HS-27A (cell line): Measurements from ENCODE around the gene CRP.
"Not testable (repeated sequence)": the region's sequence is repeated elsewhere in the genome, so short reads cannot be mapped to it uniquely, and the experiment has no call there.

ENCODE experiments used
- DNase-seq: peaks from one replicate; pipeline ENCODE4 v3.0.0-alpha.2; 2012; ENCODE audit warnings: low read depth, missing footprints

CRP gene

GRCh38 chr1:159714529-159714928 is at the start of gene CRP:
CRP (minus strand) TSS chr1:159714589; CDS start chr1:159714485, 104 bp downstream.
- DNase-seq = no peak

GRCh38 chr1:159763686-159764085 is 49.3 kb upstream of the CRP start:
- no peak for DNase-seq

GRCh38 chr1:159756397-159756796 is 42.0 kb upstream of the CRP start:
- no peak for DNase-seq

- no peak for DNase-seq
Measured at GRCh38 chr1:159755451-159756007, 41.1 kb upstream of the CRP start.

GRCh38 chr1:159753386-159753785 is 39.0 kb upstream of the CRP start:
- no peak for DNase-seq

GRCh38 chr1:159752135-159752580 is 37.8 kb upstream of the CRP start:
- no peak for DNase-seq

GRCh38 chr1:159751031-159751430 is 36.6 kb upstream of the CRP start:
- no peak for DNase-seq

GRCh38 chr1:159750621-159751020 is 36.2 kb upstream of the CRP start:
- no peak for DNase-seq

GRCh38 chr1:159749630-159750029 is 35.2 kb upstream of the CRP start:
- DNase-seq = no peak

- DNase-seq = no peak
Measured at GRCh38 chr1:159748370-159748769, 34.0 kb upstream of the CRP start.

- no peak for DNase-seq
Measured at GRCh38 chr1:159746666-159747065, 32.3 kb upstream of the CRP start.

GRCh38 chr1:159743651-159744410 is 29.4 kb upstream of the CRP start:
- DNase-seq = no peak

GRCh38 chr1:159737238-159737916 is 23.0 kb upstream of the CRP start:
- DNase-seq = no peak

GRCh38 chr1:159723188-159723587 is 8.8 kb upstream of the CRP start:
- DNase-seq = not testable (repeated sequence)

GRCh38 chr1:159719990-159720389 is 5.6 kb upstream of the CRP start:
- DNase-seq = no peak

- no peak for DNase-seq
Measured at GRCh38 chr1:159715855-159716254, 1.5 kb upstream of the CRP start.

GRCh38 chr1:159712080-159712479 is 2.3 kb downstream of the CRP start:
- no peak for DNase-seq

GRCh38 chr1:159707472-159708260 is 6.7 kb downstream of the CRP start:
- no peak for DNase-seq

GRCh38 chr1:159705904-159706256 is 8.5 kb downstream of the CRP start:
- no peak for DNase-seq

- DNase-seq = no peak
Measured at GRCh38 chr1:159705251-159705903, 9.0 kb downstream of the CRP start.

GRCh38 chr1:159704481-159704880 is 9.9 kb downstream of the CRP start:
- no peak for DNase-seq

- no peak for DNase-seq
Measured at GRCh38 chr1:159700312-159700711, 14.1 kb downstream of the CRP start.
